HEK293 (cell line): ENCODE results near the gene CRB2.

Experiments
- CTCF ChIA-PET: fragments of 350-600 bp; formaldehyde crosslinking; extraction: SDS; loops from one replicate; lab custom pipeline; 2021; ENCODE audit warnings: antibody characterized with exemption; lab: Yijun Ruan, JAX
- POLR2A ChIA-PET: fragments of 300-600 bp; formaldehyde crosslinking; extraction: SDS; loops from one replicate; lab custom pipeline; 2020; ENCODE audit warnings: antibody characterized with exemption, inconsistent platforms; lab: Yijun Ruan, JAX
- H3K27ac ChIP-seq: fragments of 200-500 bp; sonication (Bioruptor generic); 2 replicates; pipeline ENCODE4 v1.5.1; 2014; ENCODE audit warnings: low read depth, low read length, control low read depth, inconsistent platforms; ENCODE audit errors: extremely low read depth
- H3K36me3 ChIP-seq, 2 experiments: fragments of 200-500 bp in 1 of 2; sonication (Bioruptor generic) in 1 of 2; 1 replicate in 1 of 2; 2 replicates in 1 of 2; pipeline ENCODE4 v1.5.1; 2014 to 2017; ENCODE audit warnings: inconsistent platforms in 2 of 2, low read length in 2 of 2; ENCODE audit not compliant: control insufficient read depth in 2 of 2, insufficient read depth in 1 of 2
- H3K4me1 ChIP-seq: fragments of 200-500 bp; sonication (Bioruptor generic); 2 replicates; pipeline ENCODE4 v1.5.1; 2014; ENCODE audit warnings: mild to moderate bottlenecking, low read length, inconsistent platforms; ENCODE audit not compliant: control insufficient read depth, insufficient read depth
- H3K4me3 ChIP-seq: 2 replicates; pipeline ENCODE4 v1.5.1; 2011; ENCODE audit warnings: low read depth, mild to moderate bottlenecking, control low read depth, low read length, moderate library complexity
- H3K9me3 ChIP-seq: fragments of 200-500 bp; sonication (Bioruptor generic); 2 replicates; pipeline ENCODE4 v1.5.1; 2014; ENCODE audit warnings: low read depth, low read length, inconsistent platforms; ENCODE audit not compliant: control insufficient read depth, insufficient read depth
- BCL11A ChIP-seq: fragments of 450-650 bp; formaldehyde crosslinking; IDR thresholded peaks from 2 replicates; pipeline ENCODE4 v1.5.1; 2016; ENCODE audit warnings: low read depth, missing biosample characterization, missing genetic modification characterization
- GFI1B ChIP-seq: fragments of 450-650 bp; formaldehyde crosslinking; IDR thresholded peaks from 2 replicates; pipeline ENCODE4 v1.5.1; 2016; ENCODE audit warnings: missing biosample characterization, missing genetic modification characterization
- GLIS1 ChIP-seq: fragments of 450-650 bp; formaldehyde crosslinking; IDR thresholded peaks from 2 replicates; pipeline ENCODE4 v1.5.1; 2016; ENCODE audit warnings: missing biosample characterization, missing genetic modification characterization
- GLIS2 ChIP-seq: fragments of 450-650 bp; formaldehyde crosslinking; IDR thresholded peaks from 2 replicates; pipeline ENCODE4 v1.5.1; 2016; ENCODE audit warnings: missing biosample characterization, missing genetic modification characterization
- PRDM1 ChIP-seq: fragments of 450-650 bp; formaldehyde crosslinking; IDR thresholded peaks from 2 replicates; pipeline ENCODE4; 2016; ENCODE audit warnings: missing biosample characterization, missing genetic modification characterization
- SALL2 ChIP-seq: fragments of 450-650 bp; formaldehyde crosslinking; IDR thresholded peaks from 2 replicates; pipeline ENCODE4 v1.5.0; 2017; ENCODE audit warnings: missing biosample characterization, mild to moderate bottlenecking, missing genetic modification characterization, borderline replicate concordance
- SCRT1 ChIP-seq: fragments of 450-650 bp; formaldehyde crosslinking; IDR thresholded peaks from 2 replicates; pipeline ENCODE4 v1.5.1; 2016; ENCODE audit warnings: missing biosample characterization, missing genetic modification characterization, borderline replicate concordance
- SCRT2 ChIP-seq: fragments of 450-650 bp; formaldehyde crosslinking; IDR thresholded peaks from 2 replicates; pipeline ENCODE4 v1.5.1; 2016; ENCODE audit warnings: missing biosample characterization, missing genetic modification characterization
- SP3 ChIP-seq: fragments of 450-650 bp; formaldehyde crosslinking; IDR thresholded peaks from 2 replicates; pipeline ENCODE4 v1.5.1; 2016; ENCODE audit warnings: missing biosample characterization, missing genetic modification characterization
- TRIM28 ChIP-seq: IDR thresholded peaks from 2 replicates; pipeline ENCODE4 v1.6.1; 2011; ENCODE audit warnings: low read length, control low read depth, borderline replicate concordance
- YY2 ChIP-seq: fragments of 450-650 bp; formaldehyde crosslinking; IDR thresholded peaks from 2 replicates; pipeline ENCODE4 v1.5.1; 2016; ENCODE audit warnings: missing biosample characterization, missing genetic modification characterization
- ZBTB1 ChIP-seq: fragments of 450-650 bp; formaldehyde crosslinking; IDR thresholded peaks from 2 replicates; pipeline ENCODE4 v1.5.1; 2016; ENCODE audit warnings: missing biosample characterization, missing genetic modification characterization
- ZBTB17 ChIP-seq: fragments of 450-650 bp; formaldehyde crosslinking; IDR thresholded peaks from 2 replicates; pipeline ENCODE4 v1.5.1; 2016; ENCODE audit warnings: missing biosample characterization, missing genetic modification characterization
- ZBTB21 ChIP-seq: fragments of 450-650 bp; formaldehyde crosslinking; IDR thresholded peaks from 2 replicates; pipeline ENCODE4 v1.5.1; 2017; ENCODE audit warnings: missing biosample characterization, missing genetic modification characterization
- ZBTB48 ChIP-seq: fragments of 450-650 bp; formaldehyde crosslinking; IDR thresholded peaks from 2 replicates; pipeline ENCODE4 v1.5.1; 2016; ENCODE audit warnings: missing biosample characterization, missing genetic modification characterization
- ZBTB8A ChIP-seq: fragments of 450-650 bp; formaldehyde crosslinking; IDR thresholded peaks from 2 replicates; pipeline ENCODE4 v1.5.1; 2016; ENCODE audit warnings: missing biosample characterization, missing genetic modification characterization
- ZFHX2 ChIP-seq: fragments of 450-650 bp; formaldehyde crosslinking; conservative IDR thresholded peaks from 2 replicates; pipeline ENCODE4 v1.5.1; 2016; ENCODE audit warnings: missing biosample characterization, missing genetic modification characterization
- ZNF121 ChIP-seq: fragments of 450-650 bp; formaldehyde crosslinking; IDR thresholded peaks from 2 replicates; pipeline ENCODE4 v1.5.1; 2016; ENCODE audit warnings: missing biosample characterization, missing genetic modification characterization
- ZNF184 ChIP-seq: fragments of 450-650 bp; IDR thresholded peaks from 2 replicates; pipeline ENCODE4 v1.5.1; 2018; ENCODE audit warnings: missing biosample characterization, mild to moderate bottlenecking, missing genetic modification characterization
- ZNF302 ChIP-seq: fragments of 450-650 bp; formaldehyde crosslinking; IDR thresholded peaks from 2 replicates; pipeline ENCODE4 v1.5.1; 2016; ENCODE audit warnings: missing biosample characterization, missing genetic modification characterization, low read depth
- ZNF324 ChIP-seq: fragments of 450-650 bp; formaldehyde crosslinking; IDR thresholded peaks from 2 replicates; pipeline ENCODE4 v1.5.1; 2016; ENCODE audit warnings: missing biosample characterization, missing genetic modification characterization
- ZNF404 ChIP-seq: fragments of 450-650 bp; formaldehyde crosslinking; IDR thresholded peaks from 2 replicates; pipeline ENCODE4 v1.5.1; 2017; ENCODE audit warnings: missing biosample characterization, missing genetic modification characterization
- ZNF423 ChIP-seq: fragments of 450-650 bp; formaldehyde crosslinking; IDR thresholded peaks from 2 replicates; pipeline ENCODE4 v1.5.1; 2016; ENCODE audit warnings: missing biosample characterization, missing genetic modification characterization
- ZNF473 ChIP-seq: fragments of 450-650 bp; formaldehyde crosslinking; IDR thresholded peaks from 2 replicates; pipeline ENCODE4 v1.5.1; 2017; ENCODE audit warnings: missing biosample characterization, missing genetic modification characterization
- ZNF629 ChIP-seq: fragments of 450-650 bp; formaldehyde crosslinking; IDR thresholded peaks from 2 replicates; pipeline ENCODE4 v1.5.1; 2017; ENCODE audit warnings: missing biosample characterization, missing genetic modification characterization
- ZNF701 ChIP-seq: fragments of 450-650 bp; formaldehyde crosslinking; IDR thresholded peaks from 2 replicates; pipeline ENCODE4 v1.5.1; 2016; ENCODE audit warnings: missing biosample characterization, missing genetic modification characterization
- ZNF837 ChIP-seq: fragments of 450-650 bp; formaldehyde crosslinking; IDR thresholded peaks from 2 replicates; pipeline ENCODE4 v1.5.1; 2016; ENCODE audit warnings: missing biosample characterization, missing genetic modification characterization
- ZSCAN30 ChIP-seq: fragments of 450-650 bp; IDR thresholded peaks from 2 replicates; pipeline ENCODE4 v1.5.1; 2018; ENCODE audit warnings: missing biosample characterization, mild to moderate bottlenecking, missing genetic modification characterization, moderate library complexity
- TF ChIP-seq, protein P1 (sequence below): fragments of 450-650 bp; formaldehyde crosslinking; IDR thresholded peaks from 2 replicates; pipeline ENCODE4 v1.5.1; 2016; ENCODE audit warnings: missing biosample characterization, missing genetic modification characterization
- TF ChIP-seq, protein P2 (sequence below): fragments of 450-650 bp; formaldehyde crosslinking; IDR thresholded peaks from 2 replicates; pipeline ENCODE4 v1.5.1; 2016; ENCODE audit warnings: missing biosample characterization, missing genetic modification characterization

CRB2 gene

DNA sequence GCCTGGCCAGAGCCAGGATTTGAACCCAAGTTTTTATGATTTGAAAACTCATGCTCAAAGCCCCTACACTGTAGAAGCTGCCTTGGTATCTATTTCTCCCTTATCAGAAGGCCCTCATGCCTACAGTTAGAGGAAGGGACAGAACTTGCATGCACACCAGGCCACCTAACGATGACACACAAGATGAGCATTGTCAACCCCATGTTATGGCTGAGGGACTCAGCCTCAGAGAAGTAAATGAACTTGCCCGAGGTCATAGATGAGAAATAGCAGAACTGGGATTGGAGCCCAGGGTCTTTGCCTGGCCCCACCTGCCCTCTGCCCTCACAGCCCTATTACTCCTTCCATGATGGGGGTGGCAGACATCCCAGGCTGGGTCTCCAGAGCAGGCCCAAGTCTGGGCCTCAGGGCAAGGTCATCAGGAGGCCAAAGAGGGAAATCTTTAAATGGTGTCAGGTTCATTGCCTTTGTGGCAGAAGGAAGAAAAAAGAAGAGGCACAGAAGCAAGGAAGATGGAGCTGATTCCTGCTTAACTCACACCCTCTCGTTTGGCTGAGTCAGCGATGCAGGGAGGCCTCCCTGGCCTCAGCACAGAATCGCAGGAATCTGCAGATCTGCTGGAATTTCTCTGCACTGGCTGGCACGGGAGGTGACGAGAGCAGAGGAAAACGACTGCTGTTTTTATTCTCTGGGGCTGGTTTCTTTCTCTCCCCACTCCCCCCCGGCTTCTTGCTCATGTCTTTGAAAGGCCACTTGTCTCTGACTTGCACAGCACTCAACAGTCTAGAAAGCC, 20.6 kb upstream of the CRB2 start:
- Histone ChIP-seq H3K27ac (no peak overlapping the region), H3K4me3 (no peak overlapping the region), H3K4me1 (no peaks in the 10 kb centered on the region)

DNA sequence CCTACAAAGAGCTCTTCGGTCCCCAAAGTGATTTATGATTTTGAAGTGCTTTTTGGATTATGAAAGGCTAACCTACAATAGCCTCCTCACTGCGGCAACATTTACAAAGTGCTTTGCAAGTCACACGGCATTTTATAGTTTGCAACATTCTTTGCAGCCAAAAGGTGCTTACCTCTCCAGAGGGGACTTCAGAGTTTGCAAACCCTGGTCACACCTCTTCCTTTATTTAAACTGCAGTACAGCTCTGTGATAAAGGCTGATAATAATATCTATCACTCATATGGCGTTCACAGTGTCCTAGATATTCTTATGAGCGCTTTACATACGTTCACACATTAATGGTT, 20.0 kb upstream of the CRB2 start:
- no peaks in the 10 kb centered on the region for H3K4me1 ChIP-seq
- no peak overlapping the region for H3K27ac ChIP-seq
- no peak overlapping the region for H3K4me3 ChIP-seq
- TF ChIP-seq ZNF837 (tag by site-specific recombination) (no peak), ZNF423 (no peak), GFI1B (tag by site-specific recombination) (no peak), ZBTB1 (tag by site-specific recombination) (no peak), YY2 (tag by site-specific recombination) (no peak), ZNF121 (no peak), ZFHX2 (tag by site-specific recombination) (no peak), SP3 (tag by site-specific recombination) (no peak), TRIM28 (no peak), ZNF404 (tag by site-specific recombination) (no peak)
- TF ChIP-seq, protein P1, sequence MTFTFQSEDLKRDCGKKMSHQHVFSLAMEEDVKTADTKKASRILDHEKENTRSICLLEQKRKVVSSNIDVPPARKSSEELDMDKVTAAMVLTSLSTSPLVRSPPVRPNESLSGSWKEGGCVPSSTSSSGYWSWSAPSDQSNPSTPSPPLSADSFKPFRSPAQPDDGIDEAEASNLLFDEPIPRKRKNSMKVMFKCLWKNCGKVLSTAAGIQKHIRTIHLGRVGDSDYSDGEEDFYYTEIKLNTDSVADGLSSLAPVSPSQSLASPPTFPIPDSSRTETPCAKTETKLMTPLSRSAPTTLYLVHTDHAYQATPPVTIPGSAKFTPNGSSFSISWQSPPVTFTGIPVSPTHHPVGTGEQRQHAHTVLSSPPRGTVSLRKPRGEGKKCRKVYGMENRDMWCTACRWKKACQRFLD: no peak
- ChIA-PET CTCF (interaction anchor here (1.4 kb wide), 1 partner anchor 14 kb away, joined by 7 read pairs; no protein-coding TSS in a partner anchor), POLR2A (interaction anchor here (1.3 kb wide), 1 partner anchor 14 kb away, joined by 3 read pairs; no protein-coding TSS in a partner anchor)
- no peaks in the 10 kb centered on the region for H3K9me3 ChIP-seq
- no peaks in the 10 kb centered on the region for H3K36me3 ChIP-seq

More for the DNA sequence above, 20.6 kb upstream of the CRB2 start:
- ChIA-PET POLR2A (interaction anchor here (1.3 kb wide), 1 partner anchor 14 kb away, joined by 3 read pairs; no protein-coding TSS in a partner anchor), CTCF (interaction anchor here (1.4 kb wide), 1 partner anchor 14 kb away, joined by 7 read pairs; no protein-coding TSS in a partner anchor)
- Histone ChIP-seq H3K9me3 (no peaks in the 10 kb centered on the region), H3K36me3 (no peaks in the 10 kb centered on the region)
- TF ChIP-seq GLIS1 (tag by site-specific recombination) (peak; percentile 30; the same call in 1 of the 2 replicates), ZBTB48 (no peak), ZBTB17 (tag by site-specific recombination) (peak; percentile 77), BCL11A (tag by site-specific recombination) (no peak), SP3 (tag by site-specific recombination) (no peak), ZNF629 (tag by site-specific recombination) (0 out of 2 replicates have a peak, but pooled peaks have one; percentile 11), ZNF302 (tag by site-specific recombination) (no peak), GLIS2 (tag by site-specific recombination) (0 out of 2 replicates have a peak, but pooled peaks have one; percentile 14)

DNA sequence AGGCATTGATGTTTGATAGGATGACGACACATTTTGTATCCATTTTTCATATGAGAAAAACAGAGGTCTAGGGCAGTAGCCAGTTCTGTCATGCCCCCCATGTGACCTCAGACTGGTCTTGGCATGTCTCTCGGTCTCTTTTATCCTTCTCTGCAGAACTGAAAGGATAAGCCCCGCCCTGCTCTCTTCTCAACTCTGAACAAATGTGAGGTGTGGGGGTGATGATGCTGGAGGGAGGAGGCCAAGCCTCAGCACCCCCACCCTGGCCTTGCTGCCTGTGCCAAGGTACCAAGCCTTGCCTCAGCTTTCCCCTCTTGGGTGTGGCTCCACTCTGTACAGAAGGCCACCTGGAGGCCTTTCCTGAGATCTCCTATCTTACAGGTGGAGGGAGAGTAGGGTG, 19.5 kb upstream of the CRB2 start:
- H3K36me3 ChIP-seq: no peaks in the 10 kb centered on the region
- H3K4me3 ChIP-seq: no peak overlapping the region
- H3K4me1 ChIP-seq: no peaks in the 10 kb centered on the region
- ChIA-PET CTCF (interaction anchor here (1.0 to 1.4 kb wide), 2 partner anchors 13 to 114 kb away, joined by 5 to 7 read pairs; no protein-coding TSS in a partner anchor), POLR2A (interaction anchor here (0.5 to 1.3 kb wide), 2 partner anchors 13 to 139 kb away, joined by 3 read pairs; no protein-coding TSS in a partner anchor)
- no peaks in the 10 kb centered on the region for H3K9me3 ChIP-seq
- no peak overlapping the region for H3K27ac ChIP-seq
- TF ChIP-seq, protein P2, sequence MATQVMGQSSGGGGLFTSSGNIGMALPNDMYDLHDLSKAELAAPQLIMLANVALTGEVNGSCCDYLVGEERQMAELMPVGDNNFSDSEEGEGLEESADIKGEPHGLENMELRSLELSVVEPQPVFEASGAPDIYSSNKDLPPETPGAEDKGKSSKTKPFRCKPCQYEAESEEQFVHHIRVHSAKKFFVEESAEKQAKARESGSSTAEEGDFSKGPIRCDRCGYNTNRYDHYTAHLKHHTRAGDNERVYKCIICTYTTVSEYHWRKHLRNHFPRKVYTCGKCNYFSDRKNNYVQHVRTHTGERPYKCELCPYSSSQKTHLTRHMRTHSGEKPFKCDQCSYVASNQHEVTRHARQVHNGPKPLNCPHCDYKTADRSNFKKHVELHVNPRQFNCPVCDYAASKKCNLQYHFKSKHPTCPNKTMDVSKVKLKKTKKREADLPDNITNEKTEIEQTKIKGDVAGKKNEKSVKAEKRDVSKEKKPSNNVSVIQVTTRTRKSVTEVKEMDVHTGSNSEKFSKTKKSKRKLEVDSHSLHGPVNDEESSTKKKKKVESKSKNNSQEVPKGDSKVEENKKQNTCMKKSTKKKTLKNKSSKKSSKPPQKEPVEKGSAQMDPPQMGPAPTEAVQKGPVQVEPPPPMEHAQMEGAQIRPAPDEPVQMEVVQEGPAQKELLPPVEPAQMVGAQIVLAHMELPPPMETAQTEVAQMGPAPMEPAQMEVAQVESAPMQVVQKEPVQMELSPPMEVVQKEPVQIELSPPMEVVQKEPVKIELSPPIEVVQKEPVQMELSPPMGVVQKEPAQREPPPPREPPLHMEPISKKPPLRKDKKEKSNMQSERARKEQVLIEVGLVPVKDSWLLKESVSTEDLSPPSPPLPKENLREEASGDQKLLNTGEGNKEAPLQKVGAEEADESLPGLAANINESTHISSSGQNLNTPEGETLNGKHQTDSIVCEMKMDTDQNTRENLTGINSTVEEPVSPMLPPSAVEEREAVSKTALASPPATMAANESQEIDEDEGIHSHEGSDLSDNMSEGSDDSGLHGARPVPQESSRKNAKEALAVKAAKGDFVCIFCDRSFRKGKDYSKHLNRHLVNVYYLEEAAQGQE (tag by site-specific recombination): no peak
- TF ChIP-seq SALL2 (tag by site-specific recombination) (no peak), ZBTB1 (tag by site-specific recombination) (no peak), PRDM1 (tag by site-specific recombination) (no peak), ZNF701 (no peak), ZNF324 (no peak), ZBTB8A (no peak), SCRT2 (tag by site-specific recombination) (no peak), SCRT1 (tag by site-specific recombination) (no peak), ZBTB21 (no peak), ZSCAN30 (tag by site-specific recombination) (no peak), ZNF184 (tag by site-specific recombination) (no peak), ZNF473 (no peak)
